ENCODE results near the gene ZFPL1. TPM values are rescaled to one million over a fixed set of nuclear protein-coding genes. Genes with fewer than 3 reads are reported as not detected.

Gene ZFPL1
- total and polyA plus RNA-seq, 4 donors, result 12.3 to 19.2 (median 16.3) TPM

GRCh38 chr11:65064847-65065240 lies 19.2 kb upstream of the ZFPL1 start:
- Histone ChIP-seq H3K4me1 (ENCODE audit: control insufficient read depth in 4 of 4, insufficient read depth in 4 of 4, low read length in 3 of 4) (no peaks in the 10 kb centered on the region), H3K9me3 (ENCODE audit: control insufficient read depth in 4 of 4, low read length in 3 of 4) (no peaks in the 10 kb centered on the region), H3K27me3 (ENCODE audit: control insufficient read depth in 4 of 4, insufficient read depth in 4 of 4, low read length in 3 of 4) (no peaks in the 10 kb centered on the region), H3K36me3 (ENCODE audit: control insufficient read depth in 4 of 4, insufficient read depth in 3 of 4, low read depth in 1 of 4, low read length in 3 of 4) (no peaks in the 10 kb centered on the region), H3K4me3 (ENCODE audit: low read depth in 1 of 3, low read length in 3 of 3) (no peak overlapping the region), H3K27ac (ENCODE audit: low read depth in 1 of 2, low read length in 2 of 2) (no peak overlapping the region), H3K9ac (ENCODE audit: low read depth in 1 of 2, low read length in 2 of 2) (no peak overlapping the region)
- DNase-seq (ENCODE audit: low spot score), result no peak
- 91% methylated on average over 4 of the region's 4 CpGs for WGBS
- no peak for TF ChIP-seq SP1 (IDR thresholded peaks at IDR 0.05)
- TF ChIP-seq RXRA (IDR thresholded peaks at IDR 0.05), result no peak
- TF ChIP-seq JUND (IDR thresholded peaks at IDR 0.05), result no peak
- no peak for TF ChIP-seq TAF1 (conservative IDR thresholded peaks at IDR 0.05)
- TF ChIP-seq EGR1 (IDR thresholded peaks at IDR 0.05; ENCODE audit: low read depth in 2 of 2), result no peak
- TF ChIP-seq REST (IDR thresholded peaks at IDR 0.05), result no peak
- TF ChIP-seq MAX (IDR thresholded peaks at IDR 0.05), result no peak
- TF ChIP-seq YY1 (IDR thresholded peaks at IDR 0.05), result no peak
- no peak for TF ChIP-seq HNF4G (IDR thresholded peaks at IDR 0.05)
- no peak for TF ChIP-seq NR2F2 (IDR thresholded peaks at IDR 0.05)
- no peak for TF ChIP-seq FOXA2 (IDR thresholded peaks at IDR 0.05)
- TF ChIP-seq ZBTB33 (IDR thresholded peaks at IDR 0.05), result no peak
- no peak for TF ChIP-seq FOXA1 (IDR thresholded peaks at IDR 0.05)
- no peak for TF ChIP-seq HNF4A (conservative IDR thresholded peaks at IDR 0.05)
- TF ChIP-seq CTCF (IDR thresholded peaks at IDR 0.05; ENCODE audit: low read depth, low read length, missing input control), result no peak

GRCh38 chr11:65065851-65066250 lies 18.2 kb upstream of the ZFPL1 start:
- Histone ChIP-seq H3K4me1 (ENCODE audit: control insufficient read depth in 4 of 4, insufficient read depth in 4 of 4, low read length in 3 of 4) (no peaks in the 10 kb centered on the region), H3K27ac (ENCODE audit: low read depth in 1 of 2, low read length in 2 of 2) (no peak overlapping the region), H3K9me3 (ENCODE audit: control insufficient read depth in 4 of 4, low read length in 3 of 4) (no peaks in the 10 kb centered on the region), H3K27me3 (ENCODE audit: control insufficient read depth in 4 of 4, insufficient read depth in 4 of 4, low read length in 3 of 4) (no peaks in the 10 kb centered on the region), H3K36me3 (ENCODE audit: control insufficient read depth in 4 of 4, insufficient read depth in 3 of 4, low read depth in 1 of 4, low read length in 3 of 4) (no peaks in the 10 kb centered on the region), H3K9ac (ENCODE audit: low read depth in 1 of 2, low read length in 2 of 2) (no peak overlapping the region), H3K4me3 (ENCODE audit: low read depth in 1 of 3, low read length in 3 of 3) (no peak overlapping the region)
- WGBS, result 85% methylated on average over 7 of the region's 7 CpGs
- TF ChIP-seq RXRA (IDR thresholded peaks at IDR 0.05) (no peak), EGR1 (IDR thresholded peaks at IDR 0.05; ENCODE audit: low read depth in 2 of 2) (no peak), HNF4A (conservative IDR thresholded peaks at IDR 0.05) (no peak), HNF4G (IDR thresholded peaks at IDR 0.05) (no peak)
- DNase-seq (ENCODE audit: low spot score), result no peak
